Muscle layer of colon (tissue), 2 donors: ENCODE data around the gene LBP.
"Not testable (repeated sequence)": the region's sequence is repeated elsewhere in the genome, so short reads cannot be mapped to it uniquely, and the experiment has no call there.

Experiments used
- H3K27ac ChIP-seq: one replicate; pipeline ENCODE4 v1.7.0; 2013; ENCODE audit warnings: low read depth, mild to moderate bottlenecking, low read length, moderate library complexity
- H3K27me3 ChIP-seq, 2 donors: one replicate each; pipeline ENCODE4 v1.7.0; 2013; ENCODE audit warnings: low read length in 2 of 2, mild to moderate bottlenecking in 2 of 2; ENCODE audit not compliant: insufficient read depth in 2 of 2, control insufficient read depth in 1 of 2
- H3K36me3 ChIP-seq: one replicate; pipeline ENCODE4 v1.7.0; 2013; ENCODE audit warnings: mild to moderate bottlenecking, low read length; ENCODE audit not compliant: insufficient read depth
- H3K4me1 ChIP-seq: one replicate; pipeline ENCODE4 v1.7.0; 2013; ENCODE audit warnings: mild to moderate bottlenecking, low read length; ENCODE audit not compliant: insufficient read depth
- H3K4me3 ChIP-seq, 2 donors: one replicate each; pipeline ENCODE4 v1.7.0; 2013; ENCODE audit warnings: low read length in 2 of 2, low read depth in 1 of 2, mild to moderate bottlenecking in 1 of 2, moderate library complexity in 1 of 2
- H3K9ac ChIP-seq: one replicate; pipeline ENCODE4 v1.7.0; 2013; ENCODE audit warnings: low read length
- H3K9me3 ChIP-seq: one replicate; pipeline ENCODE4 v1.7.0; 2013; ENCODE audit warnings: mild to moderate bottlenecking, low read length
- donor health status: abdominal sarcoma.
- donor health status: Adenocarcinoma of cecum.

The LBP gene

DNA sequence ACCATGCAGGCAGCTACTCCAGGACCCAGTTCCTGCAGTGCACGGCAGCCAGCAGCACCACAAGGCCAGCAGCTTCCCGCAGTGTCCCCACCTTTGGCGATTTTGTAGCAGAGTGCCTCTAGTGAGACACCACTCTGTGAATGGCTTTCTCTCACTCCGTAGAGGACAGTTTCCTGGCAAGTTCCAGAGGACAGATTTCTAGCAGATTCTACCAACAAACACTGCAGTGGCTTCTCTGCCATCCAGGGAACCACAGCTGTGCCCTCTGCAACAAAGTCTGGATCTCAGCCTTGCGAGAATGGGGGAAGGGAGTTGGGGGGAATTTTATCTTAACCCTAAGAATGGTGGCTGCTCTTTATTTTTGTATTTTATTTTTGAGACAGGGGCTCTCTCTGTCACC lies 60.2 kb downstream of the LBP start:
- H3K36me3 ChIP-seq: no peaks in the 10 kb centered on the region
- no peaks in the 10 kb centered on the region for H3K4me1 ChIP-seq
- no peaks in the 10 kb centered on the region for H3K9me3 ChIP-seq
- no peak overlapping the region for H3K27ac ChIP-seq
- no peaks in the 10 kb centered on the region for H3K27me3 ChIP-seq
- no peak overlapping the region for H3K4me3 ChIP-seq
- no peak overlapping the region for H3K9ac ChIP-seq

GRCh38 chr20:38407321-38407720 lies 61.0 kb downstream of the LBP start:
- Histone ChIP-seq H3K4me1 (no peaks in the 10 kb centered on the region), H3K36me3 (peaks cover 2% of the 10 kb centered on the region), H3K9me3 (no peaks in the 10 kb centered on the region), H3K4me3 (no peak overlapping the region), H3K27ac (no peak overlapping the region), H3K9ac (no peak overlapping the region), H3K27me3 (no peaks in the 10 kb centered on the region)

DNA sequence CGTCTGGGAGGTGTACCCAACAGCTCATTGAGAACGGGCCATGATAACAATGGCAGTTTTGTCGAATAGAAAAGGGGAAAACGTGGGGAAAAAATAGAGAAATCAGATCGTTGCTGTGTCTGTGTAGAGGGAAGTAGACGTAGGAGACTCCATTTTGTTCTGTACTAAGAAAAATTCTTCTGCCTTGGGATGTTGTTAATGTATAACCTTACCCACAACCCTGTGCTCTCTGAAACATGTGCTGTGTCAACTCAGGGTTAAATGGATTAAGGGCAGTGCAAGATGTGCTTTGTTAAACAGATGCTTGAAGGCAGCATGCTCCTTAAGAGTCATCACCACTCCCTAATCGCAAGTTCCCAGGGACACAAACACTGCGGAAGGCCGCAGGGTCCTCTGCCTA lies 61.5 kb downstream of the LBP start:
- H3K4me3 ChIP-seq, H3K9ac ChIP-seq, H3K36me3 ChIP-seq, H3K9me3 ChIP-seq, H3K4me1 ChIP-seq, H3K27me3 ChIP-seq, H3K27ac ChIP-seq: not testable (repeated sequence)

DNA sequence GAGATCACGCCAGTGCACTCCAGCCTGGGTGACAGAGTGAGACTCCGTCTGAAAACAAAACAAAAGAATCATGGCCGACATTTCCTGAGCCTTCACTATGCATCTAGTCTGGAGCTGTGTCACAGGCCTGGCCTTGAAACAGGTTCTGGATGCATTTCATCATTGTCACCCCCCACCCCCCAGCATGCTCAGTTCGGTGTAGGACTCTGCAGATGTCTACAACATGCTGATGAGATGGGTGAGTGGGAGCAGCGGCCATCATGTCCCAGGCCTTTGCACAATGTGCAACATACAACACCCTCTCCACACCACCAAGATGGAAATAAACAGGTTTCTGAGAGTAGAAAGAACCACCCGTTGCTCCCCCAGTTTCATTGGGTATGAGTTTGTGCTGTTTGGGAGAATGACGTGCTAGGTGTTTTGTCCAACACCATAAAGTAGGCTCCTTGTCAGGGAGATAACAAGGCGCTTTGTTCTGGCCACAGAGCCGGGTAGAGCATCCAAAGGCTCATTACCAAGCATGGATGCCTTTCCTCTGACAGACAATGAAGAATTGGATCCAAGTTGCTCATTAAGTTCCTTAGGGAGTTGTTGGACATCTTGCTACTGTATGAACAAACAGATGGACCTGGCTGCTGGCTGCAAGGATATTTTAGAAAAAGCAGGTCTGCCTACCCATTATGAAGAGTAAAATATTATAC lies 66.7 kb downstream of the LBP start:
- no peaks in the 10 kb centered on the region for H3K27me3 ChIP-seq
- H3K9me3 ChIP-seq: no peaks in the 10 kb centered on the region
- no peak overlapping the region for H3K27ac ChIP-seq
- no peak overlapping the region for H3K9ac ChIP-seq
- H3K36me3 ChIP-seq: peaks cover 13% of the 10 kb centered on the region
- H3K4me1 ChIP-seq: no peaks in the 10 kb centered on the region
- H3K4me3 ChIP-seq: no peak overlapping the region

DNA sequence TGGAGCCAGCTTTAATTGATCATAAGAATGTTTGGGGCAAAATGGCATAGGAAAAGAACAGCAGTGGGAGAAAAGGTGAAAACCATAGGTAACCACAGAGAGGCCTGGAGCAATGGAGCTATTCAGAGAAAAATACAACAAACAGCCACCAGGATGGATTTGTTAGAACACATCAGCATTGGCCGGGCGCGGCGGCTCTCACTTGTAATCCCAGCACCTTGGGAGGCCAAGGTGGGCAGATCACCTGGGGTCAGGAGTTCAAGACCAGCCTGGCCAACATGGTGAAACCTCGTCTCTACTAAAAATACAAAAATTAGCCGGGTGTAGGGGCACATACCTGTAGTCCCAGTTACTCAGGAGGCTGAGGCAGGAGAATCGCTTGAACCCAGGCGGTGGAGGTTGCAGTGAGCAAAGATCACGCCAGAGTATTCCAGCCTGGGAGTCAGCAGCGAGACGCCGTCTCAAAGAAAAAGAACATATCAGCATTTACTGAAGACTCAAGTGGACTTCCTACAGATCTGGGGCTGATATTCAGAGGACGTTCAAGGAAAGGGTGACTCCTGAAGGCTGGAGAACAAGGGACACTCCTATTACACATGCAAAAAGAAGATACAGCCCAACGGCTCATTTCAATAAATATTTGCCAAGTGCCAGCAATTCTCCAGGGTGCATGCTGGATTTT lies 68.6 kb downstream of the LBP start:
- H3K36me3 ChIP-seq: peaks cover 26% of the 10 kb centered on the region
- H3K4me1 ChIP-seq: no peaks in the 10 kb centered on the region
- H3K27ac ChIP-seq: no peak overlapping the region
- no peaks in the 10 kb centered on the region for H3K27me3 ChIP-seq
- H3K9me3 ChIP-seq: no peaks in the 10 kb centered on the region
- H3K9ac ChIP-seq: no peak overlapping the region
- no peak overlapping the region for H3K4me3 ChIP-seq

DNA sequence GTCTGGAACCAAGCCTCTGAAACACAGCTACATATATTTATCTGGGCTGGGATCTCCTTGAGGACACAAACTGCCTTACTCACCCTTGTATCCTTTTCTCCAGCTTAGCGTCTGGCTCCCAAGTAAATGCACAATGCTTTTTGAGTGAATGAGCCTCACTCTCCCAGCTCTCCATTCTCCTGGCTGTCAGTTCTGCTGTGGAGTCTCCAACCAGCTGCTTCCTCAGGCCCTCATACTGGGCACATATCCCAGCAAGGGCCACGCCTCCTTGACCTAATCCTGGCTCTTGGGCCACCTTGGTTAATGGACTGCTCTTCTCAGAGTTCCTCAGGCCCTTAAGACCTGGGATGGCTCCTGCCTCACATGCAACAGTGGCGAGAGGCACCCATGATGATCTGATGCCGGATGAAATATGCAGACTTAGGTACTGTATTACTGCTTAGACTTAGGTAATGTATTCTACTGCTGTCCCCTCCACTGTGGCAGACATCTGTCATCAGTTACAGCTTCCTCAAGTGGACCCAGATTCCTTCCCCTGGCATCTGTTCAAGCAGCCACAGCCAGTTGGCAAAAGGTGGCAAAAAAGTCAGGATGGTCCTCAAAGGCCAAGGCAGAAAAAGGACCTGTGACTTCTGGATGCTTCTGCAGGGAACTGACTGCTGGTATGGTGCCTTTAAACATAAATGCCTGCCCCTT lies 72.4 kb downstream of the LBP start:
- H3K36me3 ChIP-seq: peaks cover 49% of the 10 kb centered on the region
- no peak overlapping the region for H3K4me3 ChIP-seq
- no peaks in the 10 kb centered on the region for H3K27me3 ChIP-seq
- H3K9me3 ChIP-seq: no peaks in the 10 kb centered on the region
- no peaks in the 10 kb centered on the region for H3K4me1 ChIP-seq
- no peak overlapping the region for H3K27ac ChIP-seq
- no peak overlapping the region for H3K9ac ChIP-seq

DNA sequence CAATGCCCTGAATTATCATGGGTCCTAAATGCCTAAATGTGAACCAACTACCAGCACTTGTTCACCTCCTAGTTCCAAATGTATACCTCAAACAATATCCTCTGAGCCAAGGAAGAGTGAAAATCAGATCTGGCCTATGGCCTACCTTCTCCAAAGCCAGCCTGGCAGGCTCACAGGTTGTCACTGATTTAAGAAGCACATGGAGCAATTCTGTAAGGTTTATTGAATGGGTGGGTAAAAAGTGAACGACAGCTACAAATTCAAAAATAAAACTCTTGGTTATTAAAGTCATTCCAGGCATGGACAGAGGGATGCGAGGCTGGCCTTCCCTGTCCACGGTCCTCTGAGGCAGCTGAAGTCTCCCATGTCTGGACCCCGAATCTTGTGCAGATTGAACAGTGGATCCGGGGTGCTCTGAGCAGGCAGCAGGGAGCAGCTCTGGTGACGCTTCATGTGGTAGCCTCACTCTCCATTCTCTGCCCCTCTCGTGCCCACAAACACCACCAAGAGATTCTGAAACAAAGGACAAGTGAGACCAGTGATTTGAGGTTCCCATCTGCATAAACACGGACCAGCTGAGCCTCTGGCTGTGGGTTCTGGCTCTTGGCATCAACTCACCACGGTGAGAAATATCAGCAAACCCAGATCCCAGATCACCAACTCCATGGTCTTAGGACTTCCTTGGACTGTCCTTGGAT lies 74.3 kb downstream of the LBP start:
- Histone ChIP-seq H3K9ac (no peak overlapping the region), H3K9me3 (no peaks in the 10 kb centered on the region), H3K27me3 (no peaks in the 10 kb centered on the region), H3K36me3 (peaks cover 65% of the 10 kb centered on the region), H3K4me1 (no peaks in the 10 kb centered on the region), H3K4me3 (no peak overlapping the region), H3K27ac (no peak overlapping the region)

GRCh38 chr20:38421915-38422314 lies 75.6 kb downstream of the LBP start:
- no peak overlapping the region for H3K9ac ChIP-seq
- H3K4me1 ChIP-seq: no peaks in the 10 kb centered on the region
- peaks cover 79% of the 10 kb centered on the region for H3K36me3 ChIP-seq
- H3K27me3 ChIP-seq: no peaks in the 10 kb centered on the region
- no peak overlapping the region for H3K4me3 ChIP-seq
- no peak overlapping the region for H3K27ac ChIP-seq
- no peaks in the 10 kb centered on the region for H3K9me3 ChIP-seq

- Histone ChIP-seq H3K36me3 (peaks cover 90% of the 10 kb centered on the region), H3K4me1 (no peaks in the 10 kb centered on the region)
Measured at GRCh38 chr20:38423541-38423940, 77.3 kb downstream of the LBP start.

DNA sequence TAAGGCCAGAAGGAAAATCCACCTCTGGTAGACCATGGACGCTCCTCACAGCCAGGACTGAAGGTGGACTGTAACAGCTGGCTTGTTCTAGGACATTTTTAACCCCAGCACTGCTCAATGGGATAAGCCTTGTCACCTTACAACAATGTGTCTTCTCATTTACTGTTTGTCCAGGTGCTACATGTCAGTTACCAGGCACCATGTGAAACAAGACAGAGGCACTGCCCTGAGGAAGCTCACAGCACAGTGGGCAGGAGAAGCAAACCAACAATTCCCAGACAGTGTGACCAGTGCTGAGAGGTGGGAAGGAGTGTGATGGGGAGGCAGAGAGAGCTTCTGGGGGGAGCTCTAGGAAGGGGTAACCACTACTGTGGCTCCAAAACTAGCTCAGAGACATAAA lies 78.1 kb downstream of the LBP start:
- Histone ChIP-seq H3K9me3 (no peaks in the 10 kb centered on the region), H3K36me3 (peaks cover 90% of the 10 kb centered on the region), H3K4me1 (no peaks in the 10 kb centered on the region), H3K9ac (no peak overlapping the region), H3K27me3 (no peaks in the 10 kb centered on the region), H3K4me3 (no peak overlapping the region), H3K27ac (no peak overlapping the region)

More at GRCh38 chr20:38423541-38423940, 77.3 kb downstream of the LBP start:
- Histone ChIP-seq H3K9ac (no peak overlapping the region), H3K27me3 (no peaks in the 10 kb centered on the region), H3K9me3 (no peaks in the 10 kb centered on the region), H3K27ac (no peak overlapping the region), H3K4me3 (no peak overlapping the region)
